GM18511 (cell line): ENCODE data around the gene RHO.
A peak's percentile ranks its signal among the peaks of the same experiment; 100 is the strongest.

ENCODE experiments used
- ATAC-seq: cut with Tn5 transposase; IDR thresholded peaks from one replicate; pipeline ENCODE4 v1.9.1; 2021; ENCODE audit warnings: mild to moderate bottlenecking, moderate library complexity; ENCODE audit not compliant: unreplicated experiment

Gene RHO

GRCh38 chr3:129575997-129576384, 47.6 kb downstream of the RHO start:
- ATAC-seq, result no peak

- ATAC-seq, result peak; percentile 61
These were observed 48.3 kb downstream of the RHO start for GRCh38 chr3:129576514-129577352.

GRCh38 chr3:129577366-129577765, 48.9 kb downstream of the RHO start:
- ATAC-seq, result no peak

GRCh38 chr3:129577925-129578786, 49.7 kb downstream of the RHO start:
- peak; percentile 77 for ATAC-seq

GRCh38 chr3:129579991-129580390, 51.6 kb downstream of the RHO start:
- ATAC-seq, result no peak

GRCh38 chr3:129581623-129582022, 53.2 kb downstream of the RHO start:
- no peak for ATAC-seq

- ATAC-seq, result no peak
These were observed 54.4 kb downstream of the RHO start for GRCh38 chr3:129582799-129583198.

- ATAC-seq, result no peak
These were observed 54.9 kb downstream of the RHO start for GRCh38 chr3:129583289-129583688.

- ATAC-seq, result no peak
These were observed 56.2 kb downstream of the RHO start for GRCh38 chr3:129584631-129585030.
